Activated CD4-positive, CD25-positive, alpha-beta regulatory T cell treated with anti-CD3 and anti-CD28 coated beads, Interleukin-2, amount 50 U/mL, for 16 hours (primary cell): ENCODE measurements around the gene SDK1.
"Not testable (repeated sequence)": the region's sequence is repeated elsewhere in the genome, so short reads cannot be mapped to it uniquely, and the experiment has no call there.

Experiments used
- DNase-seq: peaks from one replicate; pipeline ENCODE4 v3.0.0-alpha.2; 2020; ENCODE audit warnings: low read depth, low spot score

Gene SDK1

DNA sequence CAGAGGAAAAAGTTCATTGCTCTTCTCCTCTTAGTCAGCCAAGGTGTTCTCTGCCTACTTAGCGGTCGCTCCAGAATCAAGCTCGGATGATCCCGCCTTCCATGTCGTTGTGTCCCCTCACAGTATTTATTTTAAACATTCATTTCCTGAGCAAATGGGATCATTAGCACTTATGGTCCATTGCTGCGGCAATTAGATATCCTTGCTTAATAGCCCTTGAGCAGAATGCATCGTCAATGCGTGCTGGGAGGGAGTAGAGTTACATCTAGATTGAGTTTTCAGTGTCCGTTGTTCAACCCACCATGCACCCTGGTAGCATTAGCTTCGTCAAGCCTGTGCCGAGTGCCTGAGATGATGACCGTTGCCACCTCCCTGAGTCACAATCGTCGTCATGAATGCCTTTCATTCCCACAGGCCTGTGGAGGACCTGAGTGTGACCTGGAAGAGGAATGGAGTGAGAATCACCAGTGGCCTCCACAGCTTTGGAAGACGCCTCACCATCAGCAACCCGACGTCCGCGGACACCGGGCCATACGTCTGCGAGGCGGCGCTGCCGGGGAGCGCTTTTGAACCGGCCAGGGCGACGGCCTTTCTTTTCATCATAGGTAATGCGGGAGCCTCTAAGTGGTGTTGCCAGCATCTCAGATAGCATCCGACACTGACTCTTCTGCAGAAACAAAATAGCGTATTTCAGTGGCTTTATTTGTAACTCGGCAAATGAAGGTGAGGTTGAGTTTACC, 650.4 kb downstream of the SDK1 start:
- DNase-seq: no peak

GRCh38 chr7:3953133-3953532, 652.1 kb downstream of the SDK1 start:
- no peak for DNase-seq

- DNase-seq: no peak
These were observed 652.9 kb downstream of the SDK1 start for GRCh38 chr7:3953946-3954345.

- no peak for DNase-seq
These were observed 654.0 kb downstream of the SDK1 start for GRCh38 chr7:3955026-3955425.

DNA sequence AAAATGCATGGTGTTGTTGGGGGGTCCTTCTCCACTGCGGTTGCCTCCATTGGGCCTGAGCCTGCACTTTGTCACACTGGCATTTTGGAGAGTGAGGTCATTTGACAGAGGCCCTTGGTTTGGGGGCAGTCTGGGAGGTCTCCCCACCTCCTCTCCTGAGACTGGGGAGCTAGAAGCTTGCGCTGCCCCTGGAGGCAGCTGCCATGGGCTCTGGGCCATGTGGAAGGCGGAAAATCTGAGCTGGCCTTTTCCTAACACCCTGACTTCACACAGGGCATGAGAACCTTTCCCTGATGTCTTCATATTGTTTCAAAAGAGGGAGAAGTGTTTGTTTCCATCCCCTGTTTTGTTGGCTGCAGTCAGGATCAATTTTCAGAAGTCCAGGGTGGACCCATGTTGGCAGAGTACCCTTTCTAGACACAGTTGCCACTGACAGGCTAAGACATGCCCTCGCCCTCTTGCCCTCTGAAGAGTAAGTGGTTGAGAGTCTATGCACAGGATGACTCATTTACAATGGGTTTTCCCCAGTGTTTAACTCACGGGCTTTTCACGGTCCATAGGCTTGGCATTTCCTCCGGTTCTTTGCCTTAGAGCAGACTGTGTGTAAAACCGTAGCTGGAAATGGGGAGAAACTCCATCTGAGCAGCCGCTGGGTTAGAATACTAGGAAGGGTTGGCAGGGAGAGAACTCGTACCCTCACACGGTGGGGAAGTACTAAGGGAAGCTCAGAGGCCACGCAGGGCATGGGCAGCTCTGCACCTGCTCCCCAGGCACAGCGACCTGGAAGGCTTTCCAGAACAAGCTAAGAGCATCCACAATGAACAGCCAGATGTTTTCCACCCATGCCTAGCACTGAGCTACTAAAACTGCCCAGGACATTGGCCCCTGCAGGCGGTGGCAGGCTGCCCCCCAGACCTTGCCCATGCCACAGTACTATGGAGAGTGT, 655.0 kb downstream of the SDK1 start:
- DNase-seq: no peak

- DNase-seq: no peak
These were observed 655.9 kb downstream of the SDK1 start for GRCh38 chr7:3956949-3957348.

DNA sequence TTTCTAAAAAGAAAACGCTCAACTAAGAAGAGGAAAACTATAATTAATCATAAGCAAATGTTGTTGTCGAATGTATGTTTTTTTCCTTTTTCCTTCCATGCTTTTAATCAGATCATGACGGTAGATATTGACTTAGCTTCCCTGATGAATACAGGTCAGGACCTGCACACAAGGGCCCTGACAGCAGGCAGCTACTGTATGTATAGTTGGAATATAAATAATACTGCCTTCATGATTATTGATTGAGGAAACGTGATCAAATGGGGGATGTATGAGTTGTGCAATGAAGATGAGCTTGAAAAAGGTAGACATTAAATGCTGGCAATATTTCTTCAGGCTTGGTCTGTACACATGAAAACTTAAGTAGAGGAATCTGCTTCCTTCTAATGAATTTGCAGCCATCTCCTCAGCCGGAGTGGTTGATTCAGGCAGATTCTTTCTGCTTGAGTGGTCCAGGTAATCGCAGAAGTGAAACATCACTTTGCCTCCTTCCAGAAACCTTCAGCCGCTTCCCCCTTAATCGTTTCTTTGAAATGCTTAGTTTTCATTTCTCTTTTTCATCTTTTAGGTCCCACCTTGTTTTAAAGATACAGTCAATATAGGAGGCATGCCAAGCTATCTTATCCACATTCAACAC, 656.5 kb downstream of the SDK1 start:
- DNase-seq: no peak

DNA sequence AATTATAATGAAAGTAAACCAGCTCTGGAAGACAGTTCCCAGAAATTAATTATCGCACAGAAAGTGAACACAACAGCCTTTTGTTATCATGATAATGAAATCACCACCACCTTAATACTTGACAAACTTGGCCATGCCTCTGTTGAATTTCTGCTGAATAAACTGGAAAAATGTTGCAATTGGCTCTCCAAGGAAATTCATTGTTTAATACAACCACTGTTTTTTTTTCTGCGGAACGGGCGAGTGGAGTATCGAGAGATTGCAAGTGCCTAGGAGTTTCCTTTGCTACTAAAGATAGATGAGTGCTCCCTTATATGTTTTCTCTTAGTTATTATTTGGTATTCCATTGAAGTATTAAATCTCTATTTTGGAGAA, 657.0 kb downstream of the SDK1 start:
- DNase-seq: no peak

- DNase-seq: no peak
These were observed 658.3 kb downstream of the SDK1 start for GRCh38 chr7:3959364-3959763.

DNA sequence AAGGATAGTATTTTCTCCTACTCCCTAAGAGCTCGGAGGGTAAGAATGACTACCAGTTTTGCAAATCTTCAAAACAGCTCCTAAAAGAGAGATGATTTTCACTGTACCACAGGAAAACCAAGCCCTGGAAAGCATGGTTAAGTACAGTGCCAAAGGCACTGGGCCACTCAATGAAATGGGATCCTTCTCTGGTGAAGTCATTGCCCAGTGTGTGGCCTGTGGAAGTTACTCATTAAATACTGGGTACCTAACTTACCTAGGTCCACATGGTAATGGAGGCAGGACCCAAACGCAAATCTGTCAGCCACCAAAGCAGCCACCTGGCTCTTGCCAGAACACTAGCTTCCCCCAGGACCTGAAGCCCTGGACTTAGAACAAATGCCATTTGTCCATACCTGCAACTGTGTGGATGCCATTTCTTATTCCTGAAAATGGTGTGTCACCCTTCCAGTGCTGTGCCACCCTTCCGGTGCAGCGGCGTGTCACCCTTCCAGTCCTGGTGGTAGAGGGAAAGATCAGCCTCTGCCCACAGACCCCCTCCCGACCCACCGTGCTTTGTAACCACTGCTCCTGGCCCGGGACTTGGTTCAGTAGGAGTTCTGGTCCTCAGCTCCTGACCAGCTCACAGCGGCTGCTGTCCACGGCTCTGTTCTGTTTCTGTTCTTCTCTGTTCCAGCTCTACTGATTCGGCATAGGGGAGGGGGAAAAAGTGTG, 659.2 kb downstream of the SDK1 start:
- no peak for DNase-seq

DNA sequence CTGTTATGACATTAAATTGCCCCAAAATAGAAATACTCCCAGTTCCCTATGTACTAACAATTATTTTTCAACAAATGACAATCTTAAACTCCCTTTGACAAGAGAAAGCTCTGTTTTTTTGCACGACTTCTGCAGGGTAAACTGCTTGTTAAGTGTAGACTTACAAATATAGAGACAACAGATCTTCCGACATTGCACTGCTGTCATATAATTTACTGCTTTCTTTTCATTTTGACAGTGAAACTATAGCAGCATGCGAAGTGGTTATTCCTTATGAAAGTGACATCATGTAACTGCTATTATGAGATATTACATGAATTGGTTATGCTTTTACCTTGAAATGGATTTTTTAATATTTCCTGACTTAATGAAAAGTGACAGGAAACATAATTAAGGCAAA, 659.9 kb downstream of the SDK1 start:
- no peak for DNase-seq

GRCh38 chr7:3961857-3962503, 660.9 kb downstream of the SDK1 start:
- no peak for DNase-seq

DNA sequence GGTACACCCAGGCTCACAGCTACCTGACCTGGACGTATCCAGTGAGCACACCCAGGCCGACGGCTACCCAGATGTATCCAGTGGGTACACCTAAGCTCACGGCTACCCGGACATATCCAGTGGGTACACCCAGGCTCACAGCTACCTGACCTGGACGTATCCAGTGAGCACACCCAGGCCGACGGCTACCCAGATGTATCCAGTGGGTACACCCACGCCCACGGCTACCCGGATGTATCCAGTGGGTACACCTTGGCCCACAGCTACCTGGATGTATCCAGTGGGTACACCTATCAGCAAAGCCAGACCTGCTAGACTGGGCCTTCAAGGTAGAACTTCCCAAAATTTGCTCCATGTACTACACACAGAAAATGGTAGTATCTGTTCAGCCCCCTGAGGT, 662.7 kb downstream of the SDK1 start:
- not testable (repeated sequence) for DNase-seq

GRCh38 chr7:3964980-3965606, 664.0 kb downstream of the SDK1 start:
- DNase-seq: no peak

DNA sequence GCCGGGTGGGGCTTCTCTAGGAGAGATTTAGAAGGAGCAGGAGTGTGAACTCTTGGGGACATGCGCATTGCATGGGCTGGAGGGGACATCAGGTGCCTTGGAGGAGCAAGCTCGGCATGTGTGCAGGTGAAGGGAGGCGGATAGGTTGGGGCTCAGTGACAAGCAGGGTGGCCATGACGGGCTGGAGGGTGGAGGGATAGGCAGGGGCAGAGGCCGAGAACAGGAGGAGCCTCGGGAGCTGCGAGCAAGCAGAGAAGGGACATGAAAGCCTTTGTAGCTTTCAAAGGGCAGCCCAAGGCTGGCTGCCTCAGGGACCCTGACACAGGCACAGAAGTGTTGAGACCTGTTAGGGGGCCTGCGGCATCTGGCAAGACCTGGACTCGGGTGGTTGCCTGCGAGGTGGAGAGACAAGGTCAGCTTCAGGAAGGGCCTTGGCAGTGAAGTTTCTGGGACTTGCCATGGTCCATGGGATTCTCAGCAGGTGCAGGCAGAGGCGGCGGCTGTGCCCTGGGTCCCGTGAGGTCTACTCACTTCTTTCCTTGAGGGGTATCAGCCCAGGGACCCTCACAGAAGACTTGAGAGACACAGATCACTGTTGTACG, 664.8 kb downstream of the SDK1 start:
- no peak for DNase-seq

DNA sequence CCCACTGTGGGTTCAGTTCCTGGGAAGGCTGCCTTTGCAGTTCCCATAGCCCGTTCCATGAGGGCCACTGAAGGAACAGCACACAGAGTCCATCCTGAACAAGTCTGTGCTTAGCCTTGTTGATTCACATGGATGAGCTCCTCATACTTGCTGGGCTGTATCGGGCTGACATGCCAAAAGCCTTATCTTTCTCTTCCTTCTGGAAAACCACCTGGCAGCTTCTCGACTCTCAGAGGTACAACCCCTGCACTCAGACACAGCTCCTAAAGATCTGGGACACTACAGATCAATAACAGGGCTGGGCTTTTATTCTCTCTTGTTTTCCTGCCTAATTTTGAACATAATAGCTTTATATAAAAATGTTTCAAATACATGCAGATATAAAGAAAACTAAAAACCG, 667.2 kb downstream of the SDK1 start:
- no peak for DNase-seq

GRCh38 chr7:3969286-3969685, 668.2 kb downstream of the SDK1 start:
- DNase-seq: no peak

DNA sequence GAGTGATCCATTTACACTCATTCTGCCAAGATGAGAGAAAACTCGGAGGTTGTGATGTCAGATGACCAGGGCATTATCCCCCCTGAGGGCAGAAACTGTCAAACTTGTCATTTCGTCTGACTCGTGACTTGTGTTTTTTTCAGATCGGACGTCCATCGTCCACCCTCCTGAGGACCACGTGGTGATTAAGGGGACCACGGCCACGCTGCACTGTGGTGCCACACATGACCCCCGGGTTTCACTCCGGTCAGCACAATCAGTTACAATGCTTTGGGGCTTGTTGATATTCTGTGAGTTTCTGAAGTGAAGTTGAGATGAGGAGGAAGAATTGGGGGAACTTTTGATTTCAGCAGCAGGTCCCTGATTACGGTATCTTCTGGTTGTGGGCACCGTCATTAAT, 670.3 kb downstream of the SDK1 start:
- DNase-seq: no peak

DNA sequence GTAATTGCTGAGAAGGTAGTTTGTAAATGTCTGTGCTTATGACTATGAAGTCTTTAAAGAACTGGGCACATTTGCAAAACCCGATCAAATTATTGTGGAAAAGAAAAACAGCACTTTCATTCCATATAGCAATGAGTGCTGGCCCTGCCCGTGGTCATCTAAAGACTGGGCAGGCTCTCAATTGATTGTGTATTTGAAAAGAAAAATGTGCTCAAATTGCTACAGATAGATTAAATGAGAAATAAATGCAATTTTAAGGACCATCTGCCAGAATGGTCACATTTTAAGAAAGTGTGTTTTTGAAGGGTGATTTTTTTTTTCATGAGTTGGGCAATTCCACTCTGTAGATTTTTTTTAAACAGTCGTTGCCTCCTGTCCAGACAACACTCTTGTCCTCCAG, 672.2 kb downstream of the SDK1 start:
- DNase-seq: no peak

DNA sequence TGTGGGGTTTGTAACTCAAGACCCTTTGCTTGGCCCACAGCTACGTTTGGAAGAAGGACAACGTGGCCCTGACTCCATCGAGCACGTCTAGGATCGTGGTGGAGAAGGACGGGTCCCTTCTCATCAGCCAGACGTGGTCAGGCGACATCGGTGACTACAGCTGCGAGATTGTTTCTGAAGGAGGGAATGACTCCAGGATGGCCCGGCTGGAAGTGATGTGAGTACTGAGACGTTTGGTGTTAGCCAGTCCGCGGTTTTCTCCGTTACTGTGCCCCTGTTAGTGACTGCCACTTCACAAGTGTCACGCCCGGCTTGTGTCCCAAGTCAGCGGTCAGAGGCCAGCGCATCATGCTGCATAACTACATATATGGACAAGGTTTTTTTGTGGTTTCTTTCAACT, 673.3 kb downstream of the SDK1 start:
- no peak for DNase-seq
